ENCODE data around the gene BDKRB1. TPM values are rescaled to one million over a fixed set of nuclear protein-coding genes. Genes with fewer than 3 reads are reported as not detected.

The BDKRB1 gene
- total and polyA plus RNA-seq, 2 donors from 2014 or later, result 1.2 to 1.5 TPM

- Histone ChIP-seq H3K9ac (ENCODE audit: low read length in 3 of 3) (no peak overlapping the region), H3K36me3 (ENCODE audit: control insufficient read depth in 2 of 3, insufficient read depth in 3 of 3, low read length in 3 of 3) (peaks cover 0 to 28% (median 16%) of the 10 kb centered on the region in 3 donors), H3K27me3 (ENCODE audit: control insufficient read depth, insufficient read depth, low read length) (no peaks in the 10 kb centered on the region), H3K4me1 (ENCODE audit: control insufficient read depth in 2 of 3, insufficient read depth in 2 of 3, low read depth in 1 of 3, low read length in 3 of 3) (no peaks in the 10 kb centered on the region), H3K9me3 (ENCODE audit: control insufficient read depth in 2 of 3, insufficient read depth in 1 of 3, low read length in 3 of 3) (no peaks in the 10 kb centered on the region), H3K4me3 (ENCODE audit: low read length in 3 of 3) (no peak overlapping the region), H3K27ac (ENCODE audit: low read depth in 2 of 2, low read length in 2 of 2) (no peak overlapping the region)
- DNase-seq (no peak), FAIRE-seq (no peak)
- no peak for TF ChIP-seq CTCF (IDR thresholded peaks at IDR 0.05; ENCODE audit: borderline replicate concordance, extremely low read depth, insufficient read depth)
- intact Hi-C loops (cut with DNase I), result no loop called here
Observed at GRCh38 chr14:96284430-96284829, 28.4 kb downstream of the BDKRB1 start.

DNA sequence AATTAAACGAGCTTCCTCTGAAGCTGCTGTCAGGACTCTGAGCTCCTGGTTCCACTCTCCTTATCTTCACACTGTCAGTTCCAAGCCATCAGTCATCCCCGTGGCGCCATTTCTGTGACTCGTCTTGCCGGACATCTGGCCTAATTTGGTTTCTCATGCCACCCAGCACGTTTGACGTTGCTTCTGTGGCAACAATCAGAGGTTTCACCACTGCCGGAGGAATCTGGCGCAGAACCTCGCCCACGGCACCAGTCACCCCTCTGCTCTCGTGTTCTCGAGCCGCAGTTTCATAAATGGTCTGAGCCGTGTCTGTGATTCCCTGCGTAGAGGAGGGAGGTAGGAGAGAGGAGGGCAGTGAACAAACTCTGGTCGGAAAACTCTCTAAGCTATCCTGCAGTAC is 29.7 kb downstream of the BDKRB1 start:
- Histone ChIP-seq H3K4me1 (ENCODE audit: control insufficient read depth in 2 of 3, insufficient read depth in 2 of 3, low read depth in 1 of 3, low read length in 3 of 3) (no peaks in the 10 kb centered on the region), H3K9ac (ENCODE audit: low read length in 3 of 3) (no peak overlapping the region), H3K4me3 (ENCODE audit: low read length in 3 of 3) (no peak overlapping the region), H3K27me3 (ENCODE audit: control insufficient read depth, insufficient read depth, low read length) (no peaks in the 10 kb centered on the region), H3K9me3 (ENCODE audit: control insufficient read depth in 2 of 3, insufficient read depth in 1 of 3, low read length in 3 of 3) (no peaks in the 10 kb centered on the region), H3K27ac (ENCODE audit: low read depth in 2 of 2, low read length in 2 of 2) (no peak overlapping the region), H3K36me3 (ENCODE audit: control insufficient read depth in 2 of 3, insufficient read depth in 3 of 3, low read length in 3 of 3) (peaks cover 0 to 39% (median 27%) of the 10 kb centered on the region in 3 donors)
- no peak for DNase-seq
- intact Hi-C loops (cut with DNase I), result no loop called here
- FAIRE-seq, result no peak
- no peak for TF ChIP-seq CTCF (IDR thresholded peaks at IDR 0.05; ENCODE audit: borderline replicate concordance, extremely low read depth, insufficient read depth)

- Histone ChIP-seq H3K27me3 (ENCODE audit: control insufficient read depth, insufficient read depth, low read length) (no peaks in the 10 kb centered on the region), H3K9me3 (ENCODE audit: control insufficient read depth in 2 of 3, insufficient read depth in 1 of 3, low read length in 3 of 3) (no peaks in the 10 kb centered on the region), H3K4me1 (ENCODE audit: control insufficient read depth in 2 of 3, insufficient read depth in 2 of 3, low read depth in 1 of 3, low read length in 3 of 3) (no peaks in the 10 kb centered on the region), H3K36me3 (ENCODE audit: control insufficient read depth in 2 of 3, insufficient read depth in 3 of 3, low read length in 3 of 3) (peaks cover 0 to 45% (median 27%) of the 10 kb centered on the region in 3 donors), H3K27ac (ENCODE audit: low read depth in 2 of 2, low read length in 2 of 2) (no peak overlapping the region), H3K9ac (ENCODE audit: low read length in 3 of 3) (no peak overlapping the region), H3K4me3 (ENCODE audit: low read length in 3 of 3) (no peak overlapping the region)
- intact Hi-C loops (cut with DNase I), result no loop called here
- DNase-seq (no peak), FAIRE-seq (peak; percentile 73)
- TF ChIP-seq CTCF (IDR thresholded peaks at IDR 0.05; ENCODE audit: borderline replicate concordance, extremely low read depth, insufficient read depth), result no peak
Observed at GRCh38 chr14:96286251-96286650, 30.2 kb downstream of the BDKRB1 start.

DNA sequence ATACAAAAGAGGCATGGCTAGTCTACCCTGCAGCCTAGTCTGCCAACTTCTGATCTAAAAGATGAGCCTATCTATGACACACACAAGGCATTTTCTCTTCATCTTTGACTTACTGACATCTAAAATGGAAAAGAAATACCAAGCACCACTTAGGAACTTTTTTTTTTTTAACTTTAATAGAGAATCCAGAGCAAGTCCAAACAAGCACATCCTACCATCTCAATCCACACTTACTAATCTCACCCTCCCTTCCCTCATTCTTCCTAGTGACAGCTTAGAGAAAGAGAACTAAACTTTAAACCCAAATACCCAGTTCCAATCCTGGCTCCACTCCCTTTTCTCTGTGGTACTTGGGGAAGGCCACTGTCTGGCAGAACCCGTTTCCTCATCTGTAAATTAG is 31.8 kb downstream of the BDKRB1 start:
- no peaks in the 10 kb centered on the region for H3K9me3 ChIP-seq (ENCODE audit: control insufficient read depth in 2 of 3, insufficient read depth in 1 of 3, low read length in 3 of 3)
- no peak for TF ChIP-seq CTCF (IDR thresholded peaks at IDR 0.05; ENCODE audit: borderline replicate concordance, extremely low read depth, insufficient read depth)
- H3K4me3 ChIP-seq (ENCODE audit: low read length in 3 of 3), result no peak overlapping the region
- no peak overlapping the region for H3K27ac ChIP-seq (ENCODE audit: low read depth in 2 of 2, low read length in 2 of 2)
- no peak for DNase-seq
- no peak for FAIRE-seq
- H3K36me3 ChIP-seq (ENCODE audit: control insufficient read depth in 2 of 3, insufficient read depth in 3 of 3, low read length in 3 of 3), result peaks cover 0 to 44% (median 24%) of the 10 kb centered on the region in 3 donors
- H3K27me3 ChIP-seq (ENCODE audit: control insufficient read depth, insufficient read depth, low read length), result no peaks in the 10 kb centered on the region
- intact Hi-C loops (cut with DNase I), result no loop called here
- H3K4me1 ChIP-seq (ENCODE audit: control insufficient read depth in 2 of 3, insufficient read depth in 2 of 3, low read depth in 1 of 3, low read length in 3 of 3), result no peaks in the 10 kb centered on the region
- no peak overlapping the region for H3K9ac ChIP-seq (ENCODE audit: low read length in 3 of 3)
